HEK293 (cell line): ENCODE measurements around the gene PGBD1.

Source experiments
- ZFP37 ChIP-seq: fragments of 450-650 bp; formaldehyde crosslinking; IDR thresholded peaks from 2 replicates; pipeline ENCODE4 v1.5.1; 2016; ENCODE audit warnings: missing biosample characterization, missing genetic modification characterization
- ZNF704 ChIP-seq: fragments of 450-650 bp; formaldehyde crosslinking; IDR thresholded peaks from 2 replicates; pipeline ENCODE4 v1.5.1; 2016; ENCODE audit warnings: missing biosample characterization, missing genetic modification characterization

GRCh38 chr6:28333047-28333446, 51.7 kb downstream of the PGBD1 start:
- TF ChIP-seq ZFP37 (tag by site-specific recombination) (no peak), ZNF704 (no peak)
